PC-9 (cell line): Measurements from ENCODE around the gene LIMA1.

Experiments used
- CTCF ChIP-seq: fragments of 200-600 bp; sonication (generic); conservative IDR thresholded peaks from 2 replicates; pipeline ENCODE4 v1.6.1; 2017; ENCODE audit warnings: mixed run types, antibody characterized with exemption, mild to moderate bottlenecking, moderate library complexity
- EZH2 ChIP-seq: fragments of 200-600 bp; sonication (generic); IDR thresholded peaks from 2 replicates; pipeline ENCODE4 v1.8.0; 2017; ENCODE audit warnings: antibody characterized with exemption, low read depth

GRCh38 chr12:50313256-50313931, 30.1 kb upstream of the LIMA1 start:
- TF ChIP-seq CTCF (no peak), EZH2 (no peak)
